ENCODE results near the gene FLVCR2. TPM values are rescaled to one million over a fixed set of nuclear protein-coding genes. Genes with fewer than 3 reads are reported as not detected.

Gene FLVCR2
- polyA plus RNA-seq, 1 donor from 2014 or later, result not detected

GRCh38 chr14:75607842-75608640, 29.6 kb downstream of the FLVCR2 start:
- no peaks in the 10 kb centered on the region for H3K9me3 ChIP-seq (ENCODE audit: low read length)
- TF ChIP-seq EZH2 (IDR thresholded peaks at IDR 0.05; ENCODE audit: borderline replicate concordance, insufficient read depth, low read length, poor library complexity, severe bottlenecking), result no peak
- no peak for TF ChIP-seq REST (IDR thresholded peaks at IDR 0.05; ENCODE audit: borderline replicate concordance)
- no peak for TF ChIP-seq RAD21 (conservative IDR thresholded peaks at IDR 0.05)
- no peak for TF ChIP-seq TAF1 (IDR thresholded peaks at IDR 0.05; ENCODE audit: low read depth)
- TF ChIP-seq POLR2AphosphoS5 (IDR thresholded peaks at IDR 0.05), result no peak
- TF ChIP-seq EP300 (conservative IDR thresholded peaks at IDR 0.05; ENCODE audit: poor library complexity, severe bottlenecking), result no peak
- no peak for TF ChIP-seq SMC3 (conservative IDR thresholded peaks at IDR 0.05; ENCODE audit: poor library complexity)
- TF ChIP-seq CTCF (IDR thresholded peaks at IDR 0.05; ENCODE audit: poor library complexity, severe bottlenecking), result no peak
- no peak for TF ChIP-seq MXI1 (conservative IDR thresholded peaks at IDR 0.05; ENCODE audit: poor library complexity, severe bottlenecking)
- H3K4me3 ChIP-seq (ENCODE audit: low read length), result no peak overlapping the region
- H3K9me2 ChIP-seq (ENCODE audit: insufficient read depth, low read length), result no peaks in the 10 kb centered on the region
- H3K79me2 ChIP-seq (replicated peaks; ENCODE audit: insufficient read depth, low read length), result no peaks in the 10 kb centered on the region
- no peaks in the 10 kb centered on the region for H3F3A ChIP-seq (ENCODE audit: insufficient read depth, low read length, poor library complexity, severe bottlenecking)
- H3K4me2 ChIP-seq (ENCODE audit: low read length), result no peak overlapping the region
- no peak overlapping the region for H3K27ac ChIP-seq (ENCODE audit: low read length)
- H4K20me1 ChIP-seq (ENCODE audit: insufficient read depth), result no peaks in the 10 kb centered on the region
- no peaks in the 10 kb centered on the region for H3K36me3 ChIP-seq (ENCODE audit: insufficient read depth, low read length)
- no peak overlapping the region for H3K9ac ChIP-seq (ENCODE audit: low read length)
- no peak overlapping the region for H2AFZ ChIP-seq (ENCODE audit: low read depth, low read length)
- H3K27me3 ChIP-seq (ENCODE audit: insufficient read depth, low read depth, low read length), result no peaks in the 10 kb centered on the region

GRCh38 chr14:75609116-75609515, 30.7 kb downstream of the FLVCR2 start:
- Histone ChIP-seq H4K20me1 (ENCODE audit: insufficient read depth) (no peaks in the 10 kb centered on the region), H3K9me2 (ENCODE audit: insufficient read depth, low read length) (no peaks in the 10 kb centered on the region), H3K9me3 (ENCODE audit: low read length) (no peaks in the 10 kb centered on the region), H3K27ac (ENCODE audit: low read length) (no peak overlapping the region), H3K79me2 (replicated peaks; ENCODE audit: insufficient read depth, low read length) (no peaks in the 10 kb centered on the region), H3K9ac (ENCODE audit: low read length) (no peak overlapping the region), H3K27me3 (ENCODE audit: insufficient read depth, low read depth, low read length) (no peaks in the 10 kb centered on the region), H3K36me3 (ENCODE audit: insufficient read depth, low read length) (no peaks in the 10 kb centered on the region), H3K4me2 (ENCODE audit: low read length) (no peak overlapping the region), H3K4me3 (ENCODE audit: low read length) (no peak overlapping the region), H2AFZ (ENCODE audit: low read depth, low read length) (no peak overlapping the region), H3F3A (ENCODE audit: insufficient read depth, low read length, poor library complexity, severe bottlenecking) (no peaks in the 10 kb centered on the region)
- TF ChIP-seq SMC3 (conservative IDR thresholded peaks at IDR 0.05; ENCODE audit: poor library complexity) (no peak), REST (IDR thresholded peaks at IDR 0.05; ENCODE audit: borderline replicate concordance) (no peak), RAD21 (conservative IDR thresholded peaks at IDR 0.05) (no peak), MXI1 (conservative IDR thresholded peaks at IDR 0.05; ENCODE audit: poor library complexity, severe bottlenecking) (no peak), TAF1 (IDR thresholded peaks at IDR 0.05; ENCODE audit: low read depth) (no peak), CTCF (IDR thresholded peaks at IDR 0.05; ENCODE audit: poor library complexity, severe bottlenecking) (no peak), POLR2AphosphoS5 (IDR thresholded peaks at IDR 0.05) (no peak), EP300 (conservative IDR thresholded peaks at IDR 0.05; ENCODE audit: poor library complexity, severe bottlenecking) (no peak), EZH2 (IDR thresholded peaks at IDR 0.05; ENCODE audit: borderline replicate concordance, insufficient read depth, low read length, poor library complexity, severe bottlenecking) (no peak)

Measured in neural cell (in vitro differentiated cells).